Kidney epithelial cell (primary cell): ENCODE data around the gene NFX1. TPM values are rescaled to one million over a fixed set of nuclear protein-coding genes. Genes with fewer than 3 reads are reported as not detected.

Source experiments
- DNase-seq: peaks from one replicate; pipeline ENCODE4 v3.0.0-alpha.2; 2010; ENCODE audit warnings: low read depth
- H3K27me3 ChIP-seq: 2 replicates; pipeline ENCODE4 v1.6.0; 2011; ENCODE audit warnings: low read length; ENCODE audit not compliant: control insufficient read depth, insufficient read depth
- H3K36me3 ChIP-seq: 2 replicates; pipeline ENCODE4 v1.5.1; 2011; ENCODE audit warnings: low read length; ENCODE audit not compliant: control insufficient read depth, insufficient read depth
- H3K4me3 ChIP-seq: 2 replicates; pipeline ENCODE4 v1.5.1; 2011; ENCODE audit warnings: low read depth, mild to moderate bottlenecking, control low read depth, low read length
- total RNA-seq: library from RNA; depleted of rRNA; stranded (reverse); fragments of >200 nt; gene quantifications from 2 replicates; pipeline ENCODE4 v1.2.3, GENCODE V29; 2015
- TF ChIP-seq, protein P1 (sequence below): IDR thresholded peaks from 2 replicates; pipeline ENCODE4 v1.5.1; 2011; ENCODE audit warnings: mild to moderate bottlenecking, moderate library complexity, low read length, control low read depth, inconsistent platforms; ENCODE audit not compliant: insufficient read depth, poor library complexity, severe bottlenecking

NFX1 gene
- total RNA-seq, 1 donor from 2014 or later, result 24.3 TPM

DNA sequence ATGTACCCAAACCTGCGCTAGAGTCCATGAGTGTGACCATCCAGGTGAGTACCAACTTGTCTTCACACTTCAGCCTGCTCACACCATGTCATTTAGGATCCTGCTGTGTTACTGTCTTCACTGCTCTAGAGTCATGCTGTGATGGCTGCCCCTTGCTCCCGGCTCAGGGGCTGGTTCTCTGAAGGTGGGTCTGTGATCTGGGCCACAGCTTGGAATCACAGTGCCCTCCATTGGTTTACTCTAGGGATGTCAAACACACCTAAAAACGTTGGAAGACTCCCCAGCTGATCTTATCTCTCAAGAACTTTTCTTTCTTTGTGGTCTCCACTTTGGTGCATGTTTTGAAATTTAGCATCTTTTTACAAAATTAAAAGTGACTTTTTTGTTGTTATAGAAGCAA is 53.8 kb downstream of the NFX1 start:
- Histone ChIP-seq H3K27me3 (no peaks in the 10 kb centered on the region), H3K4me3 (no peak overlapping the region), H3K36me3 (peaks cover 3% of the 10 kb centered on the region)
- no peak for DNase-seq
- TF ChIP-seq, protein P1, sequence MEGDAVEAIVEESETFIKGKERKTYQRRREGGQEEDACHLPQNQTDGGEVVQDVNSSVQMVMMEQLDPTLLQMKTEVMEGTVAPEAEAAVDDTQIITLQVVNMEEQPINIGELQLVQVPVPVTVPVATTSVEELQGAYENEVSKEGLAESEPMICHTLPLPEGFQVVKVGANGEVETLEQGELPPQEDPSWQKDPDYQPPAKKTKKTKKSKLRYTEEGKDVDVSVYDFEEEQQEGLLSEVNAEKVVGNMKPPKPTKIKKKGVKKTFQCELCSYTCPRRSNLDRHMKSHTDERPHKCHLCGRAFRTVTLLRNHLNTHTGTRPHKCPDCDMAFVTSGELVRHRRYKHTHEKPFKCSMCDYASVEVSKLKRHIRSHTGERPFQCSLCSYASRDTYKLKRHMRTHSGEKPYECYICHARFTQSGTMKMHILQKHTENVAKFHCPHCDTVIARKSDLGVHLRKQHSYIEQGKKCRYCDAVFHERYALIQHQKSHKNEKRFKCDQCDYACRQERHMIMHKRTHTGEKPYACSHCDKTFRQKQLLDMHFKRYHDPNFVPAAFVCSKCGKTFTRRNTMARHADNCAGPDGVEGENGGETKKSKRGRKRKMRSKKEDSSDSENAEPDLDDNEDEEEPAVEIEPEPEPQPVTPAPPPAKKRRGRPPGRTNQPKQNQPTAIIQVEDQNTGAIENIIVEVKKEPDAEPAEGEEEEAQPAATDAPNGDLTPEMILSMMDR, result no peak

DNA sequence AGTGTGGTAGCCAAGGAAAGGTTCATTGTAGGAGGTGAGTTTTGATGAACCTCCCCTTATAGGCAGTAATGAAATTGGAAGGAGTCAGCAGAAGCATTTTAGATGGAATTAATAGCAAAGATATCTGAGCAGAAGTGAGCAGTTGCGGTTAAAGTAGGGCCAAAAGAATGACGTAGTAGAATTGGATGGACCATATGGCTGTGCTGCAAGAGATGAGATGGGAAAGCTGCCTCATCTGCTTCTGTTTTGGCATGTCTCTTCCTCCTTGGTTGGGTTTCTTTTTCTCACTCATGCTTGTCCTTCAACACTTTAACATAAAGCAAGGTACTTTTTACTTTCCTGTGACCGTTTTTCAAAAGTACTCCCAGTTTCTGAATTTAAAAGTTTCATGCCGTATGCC is 56.2 kb downstream of the NFX1 start:
- Histone ChIP-seq H3K36me3 (peaks cover 3% of the 10 kb centered on the region), H3K4me3 (no peak overlapping the region), H3K27me3 (no peaks in the 10 kb centered on the region)
- TF ChIP-seq, protein P1, result no peak
- DNase-seq, result no peak

DNA sequence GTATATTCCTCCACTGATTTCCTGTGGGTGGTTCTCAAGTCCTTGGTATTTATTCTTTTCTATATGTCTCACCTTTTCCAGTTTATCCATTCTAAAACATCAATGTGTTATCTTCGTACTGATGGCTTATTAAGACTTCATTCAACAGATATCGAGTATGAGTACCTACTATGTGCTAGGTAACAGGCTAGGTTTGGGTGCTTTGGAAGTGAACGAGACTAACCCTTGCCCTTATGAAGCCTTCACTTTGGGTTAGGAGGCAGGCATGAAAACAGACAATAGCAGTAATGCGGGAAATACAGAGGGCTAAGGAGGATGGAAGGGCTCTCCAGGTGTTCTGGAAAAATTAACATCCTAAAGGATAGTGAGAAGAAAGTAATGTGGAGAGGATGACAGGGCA is 58.7 kb downstream of the NFX1 start:
- Histone ChIP-seq H3K4me3 (no peak overlapping the region), H3K36me3 (peaks cover 2% of the 10 kb centered on the region), H3K27me3 (no peaks in the 10 kb centered on the region)
- TF ChIP-seq, protein P1, result no peak
- no peak for DNase-seq

DNA sequence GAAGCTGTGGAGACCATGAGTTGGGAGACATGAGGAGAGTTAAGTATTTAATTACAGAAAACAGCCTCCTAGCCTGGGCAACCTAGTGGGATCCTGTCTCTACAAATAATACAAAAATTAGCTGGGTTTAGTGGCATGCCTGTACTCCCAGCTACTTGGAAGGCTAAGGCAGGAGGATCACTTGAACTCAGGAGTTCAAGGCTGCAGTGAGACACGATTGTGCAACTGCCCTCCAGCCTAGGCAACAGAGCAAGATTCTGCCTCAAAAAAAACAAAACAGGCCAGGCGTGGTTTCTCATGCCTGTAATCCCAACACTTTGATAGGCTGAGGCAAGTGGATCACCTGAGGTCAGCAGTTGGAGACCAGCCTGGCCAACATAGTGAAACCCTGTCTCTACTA is 59.4 kb downstream of the NFX1 start:
- DNase-seq, result no peak
- H3K27me3 ChIP-seq, result no peaks in the 10 kb centered on the region
- no peaks in the 10 kb centered on the region for H3K36me3 ChIP-seq
- no peak overlapping the region for H3K4me3 ChIP-seq
- TF ChIP-seq, protein P1, result no peak

DNA sequence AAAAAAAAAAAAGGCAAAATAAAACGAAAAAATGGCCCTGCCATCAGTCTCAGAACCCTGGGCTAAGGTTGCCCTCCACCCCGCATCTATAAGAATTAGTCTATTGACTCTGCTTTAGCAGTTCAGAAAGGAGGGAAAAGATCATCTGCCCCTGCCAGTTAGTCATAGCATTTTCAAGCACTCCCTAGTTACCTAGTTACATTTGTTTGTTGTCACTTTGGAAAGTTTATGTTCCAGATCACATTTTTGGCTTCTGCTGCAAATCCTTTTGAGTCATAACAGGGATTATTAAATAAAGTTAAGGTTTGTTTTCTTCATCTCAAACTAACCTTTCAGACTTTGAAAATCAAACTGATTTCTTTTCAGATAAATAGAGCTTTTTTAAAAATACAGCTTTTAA is 60.0 kb downstream of the NFX1 start:
- TF ChIP-seq, protein P1, result no peak
- no peaks in the 10 kb centered on the region for H3K36me3 ChIP-seq
- no peak for DNase-seq
- no peaks in the 10 kb centered on the region for H3K27me3 ChIP-seq
- no peak overlapping the region for H3K4me3 ChIP-seq

DNA sequence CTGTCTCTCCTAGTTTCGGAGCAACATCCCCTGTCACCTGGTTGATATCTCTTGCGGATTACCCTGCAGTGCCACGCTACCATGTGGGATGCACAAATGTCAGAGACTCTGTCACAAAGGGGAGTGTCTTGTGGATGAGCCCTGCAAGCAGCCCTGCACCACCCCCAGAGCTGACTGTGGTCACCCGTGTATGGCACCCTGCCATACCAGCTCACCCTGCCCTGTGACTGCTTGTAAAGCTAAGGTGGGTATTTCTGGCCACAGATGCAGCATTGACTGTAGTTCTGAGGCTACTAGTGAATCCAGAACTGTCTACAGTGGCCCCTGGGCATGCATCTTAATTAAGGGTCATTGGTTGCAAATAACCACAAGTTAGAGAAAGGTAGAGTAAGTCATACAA is 61.2 kb downstream of the NFX1 start:
- TF ChIP-seq, protein P1, result no peak
- Histone ChIP-seq H3K27me3 (no peaks in the 10 kb centered on the region), H3K4me3 (no peak overlapping the region), H3K36me3 (no peaks in the 10 kb centered on the region)
- no peak for DNase-seq
